Measurements from ENCODE around the gene OR51E2.
"Not testable (repeated sequence)": the region's sequence is repeated elsewhere in the genome, so short reads cannot be mapped to it uniquely, and the experiment has no call there.

The OR51E2 gene, protein sequence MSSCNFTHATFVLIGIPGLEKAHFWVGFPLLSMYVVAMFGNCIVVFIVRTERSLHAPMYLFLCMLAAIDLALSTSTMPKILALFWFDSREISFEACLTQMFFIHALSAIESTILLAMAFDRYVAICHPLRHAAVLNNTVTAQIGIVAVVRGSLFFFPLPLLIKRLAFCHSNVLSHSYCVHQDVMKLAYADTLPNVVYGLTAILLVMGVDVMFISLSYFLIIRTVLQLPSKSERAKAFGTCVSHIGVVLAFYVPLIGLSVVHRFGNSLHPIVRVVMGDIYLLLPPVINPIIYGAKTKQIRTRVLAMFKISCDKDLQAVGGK

DNA sequence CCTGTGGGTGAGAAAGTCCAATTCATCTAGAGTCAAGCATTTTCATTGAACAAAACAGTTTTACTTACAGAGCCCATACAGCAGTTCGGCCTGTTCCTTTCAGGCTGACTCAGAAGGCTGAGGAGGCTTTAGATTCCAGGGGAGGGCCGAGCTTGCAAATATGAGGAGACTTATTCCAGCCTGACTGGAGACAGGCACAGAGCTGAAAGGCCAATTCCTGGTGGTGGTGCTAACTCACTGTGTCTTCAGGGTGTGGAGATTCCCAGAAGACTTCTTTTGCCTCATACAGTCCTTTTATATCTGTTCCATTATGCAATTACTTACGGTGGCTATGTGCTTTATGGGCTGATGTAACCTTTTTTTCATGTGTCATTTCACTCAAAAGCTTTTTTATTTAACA lies at the start of gene OR51E2:
Gene OR51E2, minus strand, starts transcription at position 269 of the 400 bp plus-strand sequence. CDS start 15,142 bp downstream, outside the sequence.
- DNase-seq: no peak

DNA sequence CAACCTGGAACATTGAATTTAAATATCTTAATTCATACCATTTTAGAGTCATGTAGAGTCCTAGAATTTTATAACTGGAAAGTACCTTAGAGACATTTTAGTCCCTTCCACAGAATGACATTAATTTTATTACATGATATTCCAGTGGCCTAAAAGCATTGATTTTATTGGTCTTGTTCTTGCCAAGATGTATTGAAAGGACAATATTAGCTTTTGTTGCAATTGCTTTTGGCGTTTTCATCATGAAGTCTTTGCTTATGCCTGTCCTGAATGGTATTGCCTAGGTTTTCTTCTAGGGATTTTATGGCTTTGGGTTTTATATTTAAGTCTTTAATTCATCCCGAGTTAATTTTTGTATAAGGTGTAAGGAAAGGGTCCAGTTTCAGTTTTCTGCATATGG lies 43.1 kb upstream of the OR51E2 start:
- DNase-seq: no peak

DNA sequence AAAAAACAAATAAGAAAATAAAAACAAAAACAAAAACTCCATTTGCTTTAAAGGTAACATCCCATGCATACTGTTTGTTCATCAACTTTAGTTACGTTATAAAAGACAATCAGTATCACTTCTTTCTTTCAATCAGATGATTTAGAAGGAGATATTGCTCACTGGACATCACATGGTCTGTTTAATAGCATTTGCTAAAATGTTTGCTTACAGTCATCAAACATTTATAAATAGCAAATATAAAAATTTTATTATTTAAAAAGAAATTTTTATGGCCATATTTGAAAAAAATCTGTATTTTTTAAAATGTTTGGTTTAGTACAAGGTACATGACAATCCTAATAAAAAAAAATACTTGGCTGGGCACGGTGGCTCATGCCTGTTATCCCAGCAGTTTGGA lies 29.5 kb upstream of the OR51E2 start:
- no peak for DNase-seq

DNA sequence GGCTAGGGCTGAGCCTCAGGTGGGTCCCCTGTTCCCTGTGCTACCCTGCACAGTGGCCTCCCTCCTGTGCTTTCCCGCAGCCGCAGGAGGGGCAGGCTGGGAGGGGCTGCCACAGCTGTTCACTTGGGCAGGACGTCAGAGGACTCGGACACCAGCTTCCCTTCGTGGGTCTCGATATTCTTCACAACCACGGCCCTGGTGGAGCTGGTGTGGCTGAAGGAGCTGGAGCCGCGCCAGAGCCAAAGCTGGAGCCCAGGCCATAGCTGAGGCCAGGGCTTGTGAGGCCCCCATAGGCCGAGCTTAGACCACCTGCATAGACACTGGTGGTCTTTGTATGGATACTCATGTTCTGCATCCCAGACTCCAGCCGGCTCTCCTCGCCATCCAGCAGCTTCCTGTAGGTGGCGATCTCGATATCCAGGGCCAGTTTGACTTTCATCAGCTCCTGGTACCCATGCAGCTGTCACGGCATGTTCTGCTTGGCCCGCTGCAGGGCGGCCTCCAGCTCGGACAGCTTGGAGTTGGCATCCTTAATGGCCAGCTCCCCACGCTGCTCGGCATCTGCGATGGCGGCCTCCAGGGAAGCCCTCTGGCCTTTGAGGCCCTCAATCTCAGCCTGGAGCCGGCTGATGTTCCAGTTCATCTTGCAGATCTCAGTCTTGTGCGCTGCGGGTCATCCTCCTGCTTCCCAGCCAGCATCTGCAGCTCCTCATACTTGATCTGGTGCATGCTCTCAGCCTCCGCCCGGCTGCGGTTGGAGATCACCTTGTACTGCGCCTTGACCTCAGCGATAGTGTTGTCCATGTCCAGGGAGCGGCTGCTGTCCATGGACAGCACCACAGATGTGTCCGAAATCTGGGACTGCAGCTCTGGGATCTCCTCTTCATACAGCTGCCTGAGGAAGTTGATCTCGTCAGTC lies 25.2 kb upstream of the OR51E2 start:
- DNase-seq: not testable (repeated sequence)

DNA sequence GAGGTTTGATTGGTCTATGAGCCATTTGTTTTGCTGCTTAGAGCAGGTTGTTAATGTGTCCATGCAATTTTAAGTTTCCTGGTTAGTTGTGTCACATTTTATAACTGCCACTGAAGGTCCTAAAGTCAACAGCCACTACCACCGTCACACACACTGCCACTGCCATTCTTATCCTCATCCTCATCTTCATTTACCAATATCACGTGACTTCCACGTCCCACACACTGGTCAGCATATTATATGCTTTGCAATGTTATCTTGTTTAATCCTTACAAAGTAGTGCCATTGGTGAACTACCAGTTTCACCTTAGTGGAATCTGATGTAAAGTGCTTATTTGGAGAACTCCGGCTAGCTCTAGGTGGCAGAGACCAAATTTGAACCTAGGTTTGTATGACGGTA lies 16.6 kb upstream of the OR51E2 start:
- no peak for DNase-seq

DNA sequence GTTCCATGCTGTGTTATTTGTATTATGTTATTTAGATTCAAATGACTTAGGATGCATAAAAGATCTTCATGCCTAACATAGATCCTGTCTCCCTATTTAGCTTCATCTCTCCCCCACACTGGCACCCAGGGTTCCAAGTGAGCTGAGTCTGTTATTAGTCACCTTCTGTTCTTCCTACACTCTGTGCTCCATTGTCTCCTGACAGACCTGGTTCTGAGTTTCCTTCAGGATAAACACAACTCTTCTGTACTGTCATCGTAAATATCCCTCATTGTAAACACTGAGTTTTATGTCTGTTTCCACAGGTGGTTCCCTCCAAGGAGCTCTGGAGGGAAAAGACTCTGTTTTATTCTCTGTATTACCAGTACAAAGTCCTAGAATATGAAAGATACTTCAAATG lies 15.6 kb upstream of the OR51E2 start:
- DNase-seq: no peak

DNA sequence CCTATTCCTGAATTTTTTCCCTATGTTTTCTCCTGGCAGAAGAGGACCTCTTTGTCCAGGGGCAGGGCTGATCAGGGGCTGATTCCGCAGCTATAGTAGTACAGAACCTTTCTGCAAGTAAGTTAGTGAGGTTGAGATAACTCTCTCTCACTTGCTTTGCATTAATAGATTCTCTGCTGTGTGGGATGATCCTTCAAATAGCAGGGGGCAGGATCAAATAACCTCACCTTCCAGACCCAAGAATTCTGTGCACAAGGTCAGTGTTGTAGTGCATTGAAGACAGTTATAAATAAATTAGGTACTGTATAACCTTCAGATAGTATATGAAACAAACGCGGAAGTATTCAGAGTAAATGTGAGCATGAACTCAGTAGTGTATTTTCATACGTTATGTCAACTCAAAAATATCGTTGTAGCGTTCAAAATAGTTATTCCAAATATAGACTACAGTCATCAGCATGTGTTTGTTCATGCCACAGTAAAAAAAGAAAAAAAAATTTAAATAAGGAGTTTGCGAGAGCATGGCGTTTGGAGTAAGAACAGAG lies 7.2 kb upstream of the OR51E2 start:
- no peak for DNase-seq

DNA sequence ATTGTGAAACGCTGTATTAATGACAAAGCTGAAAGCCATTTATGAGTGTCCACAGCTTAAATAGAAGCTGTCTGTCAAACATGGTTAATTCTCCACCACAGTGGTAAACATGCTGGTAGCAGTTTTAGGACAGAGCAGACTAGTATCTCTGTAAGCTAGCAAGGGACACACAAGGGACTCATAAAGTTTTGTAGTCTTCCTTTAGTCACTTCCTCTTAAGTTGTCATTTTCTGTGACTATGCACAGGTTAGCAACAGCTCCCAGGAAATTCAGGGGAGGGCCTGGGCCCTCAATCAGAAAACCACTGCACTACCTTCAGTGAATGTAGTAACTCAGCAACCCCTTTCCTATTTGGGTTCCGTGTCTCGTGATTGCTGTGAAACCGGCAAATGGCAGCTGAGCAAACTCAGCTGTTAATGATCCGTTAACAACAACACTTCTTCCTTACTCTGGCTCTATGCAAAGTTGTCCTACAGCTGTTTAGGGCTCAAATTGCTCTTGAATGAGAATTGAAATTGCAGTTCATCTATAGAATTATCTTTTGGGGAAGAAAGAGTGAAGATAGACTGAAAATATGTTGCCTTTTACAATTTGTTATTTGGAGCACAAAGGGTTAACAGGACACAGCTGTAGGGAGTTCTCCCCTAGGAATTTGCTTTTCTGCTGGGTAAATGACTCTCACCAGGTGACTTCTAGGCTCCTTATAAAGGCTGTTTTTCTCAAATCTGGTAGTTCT lies 6.6 kb upstream of the OR51E2 start, which contains the start of gene MMP26:
Gene MMP26, plus strand, starts transcription at position 731 of the 736 bp plus-strand sequence.
- no peak for DNase-seq

DNA sequence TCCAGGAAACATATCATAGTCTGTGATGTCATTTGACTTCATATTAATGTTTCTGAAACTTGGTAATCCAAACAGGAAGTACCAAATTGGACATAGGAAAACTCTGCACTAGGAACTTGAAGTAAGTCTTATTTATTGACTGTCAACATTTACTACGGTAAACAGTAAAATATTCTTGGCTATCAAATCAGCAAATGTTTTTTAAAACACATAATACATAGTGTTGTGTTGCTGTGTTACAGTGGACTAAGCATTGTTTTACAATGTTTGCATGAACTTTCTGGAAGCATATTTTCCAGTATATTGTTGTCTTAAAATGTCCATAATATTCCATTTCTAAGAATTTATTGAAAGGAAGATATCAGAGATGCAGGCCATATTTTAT lies 2.8 kb upstream of the OR51E2 start:
- no peak for DNase-seq

DNA sequence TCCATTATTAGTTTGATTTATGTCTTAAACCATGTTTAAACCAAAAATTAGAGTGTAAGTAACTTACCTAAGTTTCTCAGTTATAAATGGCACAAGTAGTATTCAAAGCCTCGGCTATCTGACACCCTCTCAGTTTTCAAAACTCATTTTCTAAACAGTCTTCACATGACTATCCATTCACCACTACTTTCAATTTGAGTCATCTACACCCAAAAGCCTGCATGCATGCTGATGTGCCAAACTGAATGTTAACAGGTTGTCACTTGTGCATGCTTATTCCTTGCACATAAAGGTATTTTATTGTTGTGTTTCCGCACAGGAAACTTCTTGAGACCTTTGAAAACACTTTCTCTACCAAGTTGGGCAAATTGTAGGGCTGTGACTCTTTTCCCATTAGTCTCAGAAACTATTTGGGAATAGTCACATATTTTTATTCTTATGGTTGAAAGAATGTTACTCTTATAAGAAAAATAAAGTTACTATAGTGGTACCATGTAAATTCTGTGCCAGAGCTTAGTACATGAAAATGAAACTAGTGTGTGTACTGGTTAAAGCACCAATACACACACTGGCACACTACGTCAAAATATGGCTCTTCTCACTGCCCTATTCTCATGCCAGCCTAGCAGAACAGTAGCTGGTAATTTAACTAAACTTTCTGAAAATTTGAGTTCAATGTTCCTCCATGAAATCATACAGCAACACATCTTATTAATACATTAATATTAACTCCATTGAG lies 2.2 kb upstream of the OR51E2 start:
- DNase-seq: no peak

DNA sequence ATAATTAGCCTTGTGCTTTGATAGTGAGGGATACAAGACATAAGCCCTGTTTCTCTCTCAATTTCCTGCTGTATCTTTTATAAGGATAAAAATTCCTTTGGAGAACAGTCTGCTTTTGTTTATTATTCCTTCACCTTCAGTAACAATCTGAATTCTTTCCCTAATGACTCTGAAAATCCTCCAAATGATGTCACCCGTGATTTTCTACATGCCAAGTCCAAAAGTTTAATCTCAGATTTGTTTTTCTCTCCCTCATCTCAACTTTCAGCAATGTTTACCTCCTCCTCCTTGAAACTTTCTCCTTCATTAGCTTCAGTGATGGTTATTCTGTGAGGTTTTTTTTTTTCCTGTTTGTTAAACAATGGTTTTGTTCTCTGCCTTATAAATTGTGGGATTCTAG lies 2.2 kb downstream of the OR51E2 start:
- DNase-seq: no peak

DNA sequence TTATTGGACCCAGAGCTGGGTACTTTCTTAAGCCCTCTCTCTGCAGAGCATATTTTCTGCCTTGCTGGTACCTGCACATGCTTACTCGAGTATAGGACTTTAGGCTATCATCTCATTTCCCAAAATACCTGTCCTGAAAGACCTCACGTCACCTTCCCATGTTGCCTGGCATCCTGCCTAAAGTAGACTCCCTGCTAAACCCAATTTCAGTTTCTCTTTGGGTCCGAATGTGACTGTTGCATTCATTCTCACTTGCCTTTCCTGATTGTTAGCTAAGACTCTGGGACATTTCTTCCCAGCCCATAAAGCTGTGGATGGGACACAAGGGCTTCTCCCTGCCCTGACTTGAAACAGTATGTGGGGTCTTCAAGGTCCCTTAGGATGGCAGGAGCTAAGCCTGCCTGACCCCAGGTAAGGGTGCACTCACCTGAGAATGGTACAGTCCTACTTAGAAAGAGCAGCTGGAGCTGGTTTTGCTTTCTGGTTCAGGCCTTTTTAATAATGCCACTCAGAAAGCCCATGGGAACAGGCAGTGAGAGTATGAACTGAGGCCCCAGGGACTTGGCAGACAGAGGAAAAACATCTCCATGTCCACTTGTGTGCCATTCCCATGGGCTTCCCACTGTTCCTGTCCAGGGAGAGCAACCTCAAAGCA lies 12.9 kb downstream of the OR51E2 start:
- DNase-seq: no peak

DNA sequence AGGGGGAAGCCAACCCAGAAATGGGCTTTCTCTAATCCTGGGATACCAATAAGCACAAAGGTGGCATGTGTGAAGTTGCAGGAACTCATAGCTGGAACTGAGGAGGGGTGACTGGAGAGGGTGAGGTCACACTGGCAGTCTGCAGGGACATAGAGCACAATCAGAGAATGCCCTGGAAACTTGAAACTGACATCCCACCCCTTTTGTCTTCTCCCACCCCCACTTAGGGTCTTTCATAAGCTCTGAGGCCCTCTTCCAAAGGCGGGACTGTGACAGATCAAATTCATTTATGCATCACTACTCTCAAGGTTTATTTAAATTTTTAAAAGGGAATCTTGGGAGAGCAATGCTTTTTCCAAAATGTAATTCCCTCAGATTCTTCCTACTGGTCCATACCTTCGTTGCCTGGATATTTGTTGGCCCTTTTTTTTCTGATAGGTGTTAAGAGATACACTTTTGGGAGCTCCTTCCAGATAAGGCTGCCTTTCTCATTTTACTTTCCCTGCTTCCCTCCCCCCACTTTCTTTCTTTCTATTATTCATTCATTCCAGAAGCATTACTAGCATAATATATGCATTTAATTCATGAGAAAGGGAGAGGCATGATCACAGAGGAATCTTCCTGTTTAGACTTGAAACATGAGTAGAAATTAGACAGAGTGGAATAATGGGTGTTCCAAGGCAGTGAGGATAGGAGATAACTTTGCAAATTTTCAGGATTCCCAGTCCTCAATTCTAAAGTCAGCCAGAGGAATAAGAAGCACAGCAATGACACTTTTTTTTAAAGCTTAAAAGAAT lies 14.8 kb downstream of the OR51E2 start:
- DNase-seq: no peak

DNA sequence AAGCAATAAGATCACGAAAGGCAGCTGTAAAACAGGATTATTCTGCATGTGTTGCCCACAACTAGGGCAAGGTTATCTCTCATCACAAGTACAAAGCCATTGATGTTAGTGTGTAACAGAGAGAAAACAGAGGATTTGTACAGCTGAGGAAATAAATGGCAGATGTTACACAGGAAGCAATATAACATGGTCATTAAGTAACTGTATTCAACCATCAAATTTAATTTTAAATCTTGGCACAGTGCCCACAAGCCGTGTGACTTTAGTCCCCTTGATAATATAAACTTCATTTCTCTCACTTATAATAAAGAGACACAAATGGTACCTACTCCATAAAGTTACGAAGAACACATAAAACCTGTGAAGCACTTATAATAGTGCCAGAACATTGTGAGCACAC lies 17.3 kb downstream of the OR51E2 start:
- no peak for DNase-seq

DNA sequence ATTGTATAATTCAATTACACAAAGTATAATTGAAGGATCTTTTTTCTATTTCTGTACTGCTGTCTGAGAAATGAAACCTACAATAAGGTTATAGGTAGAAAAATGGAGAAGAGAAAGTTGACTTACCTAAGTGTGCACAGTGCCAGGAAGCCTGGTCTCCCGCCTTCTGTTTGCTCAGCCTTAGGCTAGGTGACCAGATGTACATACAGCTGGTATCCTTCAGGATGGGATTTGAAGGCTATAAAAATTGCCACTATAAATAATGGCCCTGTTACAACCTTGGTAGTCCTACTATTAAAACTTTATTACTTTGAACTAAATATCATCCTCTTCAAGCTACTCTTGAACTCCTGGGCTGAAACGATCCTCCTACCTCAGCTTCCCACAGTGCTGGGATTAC lies 19.7 kb downstream of the OR51E2 start:
- DNase-seq: no peak

DNA sequence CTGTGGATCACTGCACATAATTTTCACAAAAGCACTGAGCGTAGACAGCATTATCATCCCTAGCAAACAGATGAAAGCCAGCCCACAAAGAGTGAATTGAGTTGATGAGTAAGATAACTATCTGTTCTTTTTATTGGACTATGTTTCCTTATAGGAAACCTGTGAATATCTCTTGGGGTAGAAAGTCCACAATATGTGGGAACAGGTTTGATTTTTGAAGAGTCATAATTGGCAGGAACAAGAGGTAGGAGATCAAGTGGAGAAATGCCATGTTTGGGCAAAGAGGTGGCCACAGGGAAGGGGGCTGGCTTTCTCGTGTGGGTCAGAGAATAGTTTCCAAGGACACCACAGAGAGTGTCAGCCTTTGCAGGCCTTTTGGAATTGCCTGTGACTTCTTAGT lies 23.9 kb downstream of the OR51E2 start:
- DNase-seq: no peak

DNA sequence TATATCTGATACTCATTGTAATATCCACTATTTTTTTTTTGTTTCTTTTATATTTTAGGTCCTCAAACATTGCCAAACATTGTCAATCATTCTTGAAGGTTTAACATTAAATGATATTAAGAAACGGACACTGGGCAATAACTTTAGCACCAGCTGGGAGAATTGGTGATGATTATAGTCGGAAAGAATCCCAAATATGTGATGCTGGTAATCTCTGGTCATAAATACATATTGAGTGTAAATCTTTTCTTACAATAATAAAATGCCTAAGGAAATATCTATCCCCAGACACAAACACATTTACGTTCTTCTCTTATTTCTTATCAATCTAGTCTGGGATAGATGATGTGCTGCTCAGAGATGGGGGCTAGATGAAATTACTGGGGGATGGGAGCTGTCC lies 25.2 kb downstream of the OR51E2 start:
- no peak for DNase-seq

DNA sequence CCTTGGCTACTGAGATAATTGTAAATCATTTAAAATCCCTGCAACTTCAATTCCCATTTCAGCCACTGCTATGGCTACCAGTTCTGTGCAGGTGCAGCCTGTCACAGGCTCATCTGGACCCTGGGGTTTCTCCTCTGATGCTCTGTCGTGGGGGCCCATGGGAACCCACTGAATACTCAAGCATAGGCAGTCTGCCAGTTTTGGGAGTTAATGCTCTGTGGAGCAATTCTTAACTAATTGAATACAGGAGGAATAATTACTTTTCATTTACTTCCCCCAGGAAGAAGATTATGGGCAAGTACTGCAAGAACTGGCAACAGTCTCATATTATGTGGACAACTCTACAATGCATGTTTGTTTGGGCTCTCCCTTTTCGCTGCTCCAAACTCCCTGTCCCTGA lies 25.9 kb downstream of the OR51E2 start:
- no peak for DNase-seq

DNA sequence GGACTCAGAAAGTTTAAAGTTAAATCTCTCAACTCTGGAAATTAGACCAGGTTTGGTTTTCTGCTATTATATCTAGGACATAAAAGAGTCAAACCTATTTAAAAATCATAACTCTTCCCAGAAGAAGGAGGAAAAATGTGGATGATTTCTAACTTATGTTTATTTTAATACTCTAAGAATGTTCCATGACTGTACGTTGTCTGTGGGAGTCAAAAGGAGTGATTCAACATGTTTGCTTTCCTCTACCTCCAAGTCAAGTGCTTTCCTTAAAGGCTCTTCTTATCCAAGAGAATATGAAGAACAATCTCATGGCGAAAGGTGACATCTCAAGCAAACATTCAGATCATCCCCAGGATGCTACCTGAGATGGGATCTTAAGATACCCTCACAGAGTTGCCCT lies 32.2 kb downstream of the OR51E2 start:
- no peak for DNase-seq

DNA sequence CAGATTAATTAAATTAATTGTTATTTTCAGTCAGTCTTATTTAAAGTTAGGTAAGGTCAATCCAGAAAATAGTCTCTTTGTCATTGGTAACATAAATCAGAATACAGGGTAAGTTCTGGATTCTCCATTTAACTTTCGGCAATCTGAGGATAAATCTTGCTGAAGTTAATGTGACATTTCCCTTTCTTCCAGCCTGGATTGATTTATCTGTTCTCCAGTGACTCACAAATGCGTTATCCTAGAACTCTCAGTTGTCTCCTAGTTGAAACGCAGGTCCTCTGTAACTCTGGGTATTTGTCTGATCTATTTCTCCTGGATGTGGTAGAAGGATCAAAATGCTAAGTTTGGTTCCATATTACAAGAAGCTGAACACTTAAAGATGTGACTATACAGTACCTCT lies 32.9 kb downstream of the OR51E2 start:
- no peak for DNase-seq

DNA sequence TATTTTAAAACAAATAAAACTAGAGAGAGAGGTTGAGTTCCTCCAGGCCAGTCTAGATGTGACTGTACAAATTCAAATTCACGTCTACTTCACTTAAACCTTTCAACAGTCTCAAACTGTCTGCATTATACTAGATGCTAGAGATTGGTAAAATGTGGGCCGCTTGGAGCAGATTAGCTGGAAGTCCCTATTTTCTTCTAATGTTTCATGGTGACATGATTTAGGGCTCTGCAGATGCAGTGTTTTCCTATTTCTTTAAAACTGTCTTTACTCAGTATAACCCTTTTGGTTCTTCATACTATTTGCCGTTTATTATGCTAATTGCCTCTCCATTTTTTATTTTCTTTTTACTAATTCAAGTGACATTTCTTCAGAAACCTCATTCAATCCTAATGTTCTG lies 33.5 kb downstream of the OR51E2 start:
- no peak for DNase-seq
